ENCODE measurements around the gene DENND4A. TPM values are rescaled to one million over a fixed set of nuclear protein-coding genes. Genes with fewer than 3 reads are reported as not detected.
A peak's percentile ranks its signal among the peaks of the same experiment; 100 is the strongest.

Gene DENND4A
- total and polyA plus RNA-seq, 10 of the 15 experiments (the other 5 are each of a cell fraction or from before 2014, with no cell fraction given) = 14.2 to 81.8 (median 34.1) TPM

GRCh38 chr15:65822316-65822715, 30.2 kb upstream of the DENND4A start:
- Histone ChIP-seq H2AFZ (ENCODE audit: control insufficient read depth, low read depth, low read length) (no peak overlapping the region), H3K4me3 (no peak overlapping the region), H3K79me2 (ENCODE audit: control insufficient read depth, insufficient read depth, low read length) (no peaks in the 10 kb centered on the region), H3K27ac (ENCODE audit: control insufficient read depth, insufficient read depth) (no peak overlapping the region; the same call in none of the 2 replicates), H3K4me2 (ENCODE audit: control insufficient read depth, insufficient read depth) (no peak overlapping the region), H3K9ac (ENCODE audit: control insufficient read depth, insufficient read depth, low read length) (no peak overlapping the region), H3K9me3 (replicated peaks; ENCODE audit: control insufficient read depth, insufficient read depth, low read length) (no peaks in the 10 kb centered on the region), H3K4me1 (ENCODE audit: control insufficient read depth, insufficient read depth, low read length) (peaks cover 57% of the 10 kb centered on the region), H4K20me1 (ENCODE audit: control insufficient read depth, insufficient read depth) (no peaks in the 10 kb centered on the region), H3K36me3 (ENCODE audit: control insufficient read depth in 2 of 2, insufficient read depth in 2 of 2, low read length in 1 of 2) (no peaks in the 10 kb centered on the region), H3K27me3 (replicated peaks in 1 of 2; ENCODE audit: control insufficient read depth in 2 of 2, insufficient read depth in 2 of 2, low read length in 1 of 2) (no peaks in the 10 kb centered on the region)
- ChIA-PET RAD21 (ENCODE audit: unreplicated experiment) (interaction anchor here (0.8 to 15.7 kb wide), 8 partner anchors 11 to 191 kb away, joined by 3 to 344 read pairs (median 4); partner anchors contain the start of gene DENND4A), POLR2A (interaction anchor here (0.6 to 16.0 kb wide), 8 partner anchors 11 to 195 kb away, joined by 3 to 260 read pairs (median 5); partner anchors contain the start of gene DENND4A), CTCF (interaction anchor here (0.6 to 11.8 kb wide), 5 partner anchors 11 to 534 kb away, joined by 3 to 155 read pairs (median 14); partner anchors contain the start of gene DENND4A), SMC1A (ENCODE audit: uncharacterized antibody, unreplicated experiment) (interaction anchor here (0.6 to 18.4 kb wide), 7 partner anchors 9 to 99 kb away, joined by 3 to 488 read pairs (median 11); partner anchors contain the start of gene DENND4A)
- ATAC-seq (no peak), FAIRE-seq (no peak), DNase-seq (ENCODE audit: low read depth, low spot score) (no peak)
- in situ Hi-C loops (cut with MboI) = no loop called here
- BruUV-seq (replicated peaks) = no TSS peak
- TF ChIP-seq POLR2AphosphoS2 (IDR thresholded peaks at IDR 0.05; ENCODE audit: low read depth, low read length) = no peak
- no peak for TF ChIP-seq NR2F1 (conservative IDR thresholded peaks at IDR 0.05)
- 97% methylated on average over 3 of the region's 3 CpGs for WGBS (ENCODE audit: insufficient coverage, insufficient replicate concordance, low lambda C conversion rate, missing lambda C conversion rate)
- intact Hi-C loops (cut with micrococcal nuclease; ENCODE audit: unreplicated experiment) = loop anchor here (5.0 kb wide), 1 partner anchor 50 kb away; no protein-coding TSS in a partner anchor

GRCh38 chr15:65821070-65821469, 29.0 kb upstream of the DENND4A start:
- Histone ChIP-seq H3K4me1 (ENCODE audit: control insufficient read depth, insufficient read depth, low read length) (peaks cover 60% of the 10 kb centered on the region), H3K4me3 (peak overlapping the region; percentile 46), H4K20me1 (ENCODE audit: control insufficient read depth, insufficient read depth) (no peaks in the 10 kb centered on the region), H3K79me2 (ENCODE audit: control insufficient read depth, insufficient read depth, low read length) (no peaks in the 10 kb centered on the region), H3K4me2 (ENCODE audit: control insufficient read depth, insufficient read depth) (peak overlapping the region; percentile 56), H3K27me3 (replicated peaks in 1 of 2; ENCODE audit: control insufficient read depth in 2 of 2, insufficient read depth in 2 of 2, low read length in 1 of 2) (no peaks in the 10 kb centered on the region), H3K27ac (ENCODE audit: control insufficient read depth, insufficient read depth) (peak overlapping the region; percentile 67), H3K36me3 (ENCODE audit: control insufficient read depth in 2 of 2, insufficient read depth in 2 of 2, low read length in 1 of 2) (no peaks in the 10 kb centered on the region), H3K9me3 (replicated peaks; ENCODE audit: control insufficient read depth, insufficient read depth, low read length) (no peaks in the 10 kb centered on the region), H2AFZ (ENCODE audit: control insufficient read depth, low read depth, low read length) (no peak overlapping the region; the same call in 1 of the 2 replicates), H3K9ac (ENCODE audit: control insufficient read depth, insufficient read depth, low read length) (no peak overlapping the region)
- ATAC-seq (peak; percentile 54), DNase-seq (ENCODE audit: low read depth, low spot score) (no peak), FAIRE-seq (no peak)
- CTCF ChIA-PET = interaction anchor here (0.6 to 11.8 kb wide), 7 partner anchors 11 to 529 kb away, joined by 3 to 155 read pairs (median 3); partner anchors contain the start of gene DENND4A
- intact Hi-C loops (cut with micrococcal nuclease; ENCODE audit: unreplicated experiment) = loop anchor here (5.0 kb wide), 1 partner anchor 49 kb away; no protein-coding TSS in a partner anchor
- POLR2A ChIA-PET = interaction anchor here (0.6 to 16.0 kb wide), 8 partner anchors 9 to 101 kb away, joined by 3 to 260 read pairs (median 5); partner anchors contain the start of gene DENND4A
- BruUV-seq (replicated peaks) = no TSS peak
- in situ Hi-C loops (cut with MboI) = no loop called here
- RAD21 ChIA-PET (ENCODE audit: unreplicated experiment) = interaction anchor here (1.0 to 15.7 kb wide), 7 partner anchors 12 to 139 kb away, joined by 3 to 344 read pairs (median 4); partner anchors contain the start of gene DENND4A
- SMC1A ChIA-PET (ENCODE audit: uncharacterized antibody, unreplicated experiment) = interaction anchor here (0.7 to 18.4 kb wide), 11 partner anchors 8 to 183 kb away, joined by 3 to 488 read pairs (median 4); partner anchors contain the start of gene DENND4A
- TF ChIP-seq ATF7 (IDR thresholded peaks at IDR 0.05; ENCODE audit: low read depth) = peak; percentile 30; the same call in 1 of the 2 replicates
- TF ChIP-seq RELB (IDR thresholded peaks at IDR 0.05; ENCODE audit: low read depth) = peak; percentile 33; the same call in 1 of the 2 replicates
- 0 out of 4 replicates have a peak, but pooled peaks of 1 of the 2 experiments have one; percentile 7 for TF ChIP-seq BHLHE40 (IDR thresholded peaks at IDR 0.05; ENCODE audit: borderline replicate concordance in 1 of 2, low read depth in 2 of 2, low read length in 1 of 2)
- no peak for TF ChIP-seq RAD21 (IDR thresholded peaks at IDR 0.05; ENCODE audit: insufficient read depth, low read depth, low read length)
- no peak for TF ChIP-seq HDAC2 (IDR thresholded peaks at IDR 0.05)
- TF ChIP-seq HSF1 (IDR thresholded peaks at IDR 0.05; ENCODE audit: low read depth, low read length) = no peak
- TF ChIP-seq MEF2B (IDR thresholded peaks at IDR 0.05; ENCODE audit: partially characterized antibody, poor library complexity, severe bottlenecking) = peak; percentile 87
- TF ChIP-seq TBL1XR1 (IDR thresholded peaks at IDR 0.05; ENCODE audit: low read depth, low read length) = no peak
- no peak for TF ChIP-seq POU2F2 (IDR thresholded peaks at IDR 0.05; ENCODE audit: borderline replicate concordance, low read depth, low read length)
- TF ChIP-seq ESRRA (IDR thresholded peaks at IDR 0.05; ENCODE audit: low read length) = no peak
- TF ChIP-seq EP300 (IDR thresholded peaks at IDR 0.05; ENCODE audit: borderline replicate concordance in 1 of 2, control insufficient read depth in 1 of 2, low read depth in 2 of 2, low read length in 2 of 2) = no peak

Data from GM12878 (cell line).